Panc1 (cell line): Measurements from ENCODE around the gene GPRIN1. TPM values are rescaled to one million over a fixed set of nuclear protein-coding genes. Genes with fewer than 3 reads are reported as not detected.

Experiments
- ATAC-seq: fragments of 200-7000 bp; cut with Tn5 transposase; 2 replicates; pipeline ENCODE4 v1.9.1; 2020; ENCODE audit warnings: mild to moderate bottlenecking, moderate library complexity
- BruUV-seq: library from RNA; stranded (reverse); fragments of 400-500 nt; replicated peaks from 2 replicates; lab custom pipeline; 2021; lab: Mats Ljungman, UMichigan
- CTCF ChIA-PET: fragments of 300-600 bp; sonication (Branson Sonifier 250); formaldehyde crosslinking; loops from one replicate; lab custom pipeline; 2022; ENCODE audit warnings: antibody characterized with exemption; lab: Charles Lee
- POLR2A ChIA-PET: fragments of 300-600 bp; sonication (Branson Sonifier 250); formaldehyde crosslinking; loops from one replicate; lab custom pipeline; 2022; ENCODE audit warnings: antibody characterized with exemption; lab: Charles Lee
- DNase-seq: peaks from one replicate; pipeline ENCODE4 v3.0.0-alpha.2; 2010; ENCODE audit warnings: low read depth, low spot score
- H3K27ac ChIP-seq: 2 replicates; pipeline ENCODE4 v1.5.1; 2011; ENCODE audit warnings: mild to moderate bottlenecking, low read length, inconsistent platforms
- H3K27me3 ChIP-seq: fragments of 200-500 bp; sonication (Bioruptor generic); 2 replicates; pipeline ENCODE4 v1.6.0; 2014; ENCODE audit warnings: low read length, inconsistent platforms; ENCODE audit not compliant: control insufficient read depth, insufficient read depth
- H3K36me3 ChIP-seq: fragments of 200-500 bp; sonication (Bioruptor generic); 2 replicates; pipeline ENCODE4 v1.5.1; 2014; ENCODE audit warnings: inconsistent platforms, mild to moderate bottlenecking, low read length, moderate library complexity; ENCODE audit not compliant: control insufficient read depth, insufficient read depth
- H3K4me1 ChIP-seq: 2 replicates; pipeline ENCODE4 v1.5.1; 2011; ENCODE audit warnings: inconsistent platforms, mild to moderate bottlenecking, low read length, moderate library complexity; ENCODE audit not compliant: control insufficient read depth, insufficient read depth
- H3K4me3 ChIP-seq, 2 experiments: 2 replicates each; pipeline ENCODE4 v1.5.1; 2011 to 2012; ENCODE audit warnings: low read depth in 2 of 2, low read length in 2 of 2, mild to moderate bottlenecking in 2 of 2, inconsistent platforms in 1 of 2, moderate library complexity in 1 of 2
- H3K9me3 ChIP-seq: fragments of 200-500 bp; sonication (Bioruptor generic); 2 replicates; pipeline ENCODE4 v1.5.1; 2014; ENCODE audit warnings: low read depth, mild to moderate bottlenecking, inconsistent platforms, low read length, moderate library complexity; ENCODE audit not compliant: control insufficient read depth, insufficient read depth
- CTCF ChIP-seq: fragments of 450-650 bp; IDR thresholded peaks from 2 replicates; pipeline ENCODE4 v1.5.1; 2017; ENCODE audit warnings: mild to moderate bottlenecking
- POLR2AphosphoS5 ChIP-seq: IDR thresholded peaks from 2 replicates; pipeline ENCODE4 v1.6.1; 2012; ENCODE audit warnings: mild to moderate bottlenecking, low read depth, low read length, moderate library complexity
- SIN3A ChIP-seq: IDR thresholded peaks from 2 replicates; pipeline ENCODE4 v1.6.1; 2012; ENCODE audit warnings: low read depth, mild to moderate bottlenecking, low read length, moderate library complexity, borderline replicate concordance; ENCODE audit not compliant: insufficient read depth
- TCF7L2 ChIP-seq: IDR thresholded peaks from 2 replicates; pipeline ENCODE4 v1.6.1; 2011; ENCODE audit warnings: mild to moderate bottlenecking, low read depth, low read length, inconsistent platforms
- in situ Hi-C: cut with HindIII; loops from 2 replicates; pipeline ENCODE4 v1.10.0; 2016; ENCODE audit warnings: low sequenced_read_pairs, low pct_unique_long_range_greater_than_20kb
- intact Hi-C: fragments of 100-400 bp; cut with micrococcal nuclease; formaldehyde crosslinking; loops from one replicate; pipeline ENCODE4 v1.10.0; 2022; ENCODE audit not compliant: unreplicated experiment
- total RNA-seq: library from RNA; stranded (reverse); gene quantifications from one replicate; pipeline ENCODE4 v1.2.1, GENCODE V29; 2021; ENCODE audit not compliant: unreplicated experiment
- TF ChIP-seq, protein P1 (sequence below), 2 experiments: IDR thresholded peaks; 2 replicates each; pipeline ENCODE4 v1.6.1; 2011 to 2012; ENCODE audit warnings: low read depth in 2 of 2, control low read depth in 1 of 2, low read length in 1 of 2, mild to moderate bottlenecking in 1 of 2, moderate library complexity in 1 of 2; ENCODE audit not compliant: insufficient read depth in 1 of 2

Gene GPRIN1
- total RNA-seq, 1 experiment from 2014 or later, result 18.9 TPM

DNA sequence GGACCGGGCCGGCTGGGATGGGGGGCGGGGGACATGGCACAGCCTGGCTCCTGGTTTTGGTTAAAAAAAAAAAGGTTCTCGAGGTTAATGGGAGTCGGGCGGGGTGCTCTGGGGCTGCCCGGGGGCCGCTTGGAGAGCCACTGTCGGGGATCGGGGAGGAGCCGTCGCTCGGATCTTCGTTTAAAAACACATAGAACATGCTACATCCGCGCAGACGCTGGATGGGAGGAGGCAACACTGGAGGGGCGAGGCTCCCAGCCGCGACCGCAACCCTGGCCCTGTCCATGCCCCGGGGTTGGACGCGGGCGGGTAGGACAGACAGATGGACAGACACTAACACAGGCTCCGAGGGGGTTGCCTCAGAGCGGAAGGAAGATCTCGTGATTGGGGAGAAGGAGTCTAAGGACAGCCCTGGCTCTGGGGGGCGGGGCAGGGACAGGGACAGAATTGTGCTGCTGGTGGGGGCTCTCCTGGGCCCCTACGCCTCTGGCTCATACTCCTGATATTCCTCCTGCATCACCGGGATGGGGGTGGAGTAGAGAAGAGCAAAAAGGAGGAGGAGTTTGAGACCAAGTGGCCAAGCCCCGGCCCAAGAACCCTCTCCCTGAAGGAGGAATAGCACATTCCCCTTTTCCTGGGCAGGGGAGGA lies 10.5 kb upstream of the GPRIN1 start:
- intact Hi-C loops, result no loop called here
- POLR2A ChIA-PET, result interaction anchor here (0.6 kb wide), 1 partner anchor 17 kb away, joined by 7 read pairs; no protein-coding TSS in a partner anchor
- TF ChIP-seq, protein P1, sequence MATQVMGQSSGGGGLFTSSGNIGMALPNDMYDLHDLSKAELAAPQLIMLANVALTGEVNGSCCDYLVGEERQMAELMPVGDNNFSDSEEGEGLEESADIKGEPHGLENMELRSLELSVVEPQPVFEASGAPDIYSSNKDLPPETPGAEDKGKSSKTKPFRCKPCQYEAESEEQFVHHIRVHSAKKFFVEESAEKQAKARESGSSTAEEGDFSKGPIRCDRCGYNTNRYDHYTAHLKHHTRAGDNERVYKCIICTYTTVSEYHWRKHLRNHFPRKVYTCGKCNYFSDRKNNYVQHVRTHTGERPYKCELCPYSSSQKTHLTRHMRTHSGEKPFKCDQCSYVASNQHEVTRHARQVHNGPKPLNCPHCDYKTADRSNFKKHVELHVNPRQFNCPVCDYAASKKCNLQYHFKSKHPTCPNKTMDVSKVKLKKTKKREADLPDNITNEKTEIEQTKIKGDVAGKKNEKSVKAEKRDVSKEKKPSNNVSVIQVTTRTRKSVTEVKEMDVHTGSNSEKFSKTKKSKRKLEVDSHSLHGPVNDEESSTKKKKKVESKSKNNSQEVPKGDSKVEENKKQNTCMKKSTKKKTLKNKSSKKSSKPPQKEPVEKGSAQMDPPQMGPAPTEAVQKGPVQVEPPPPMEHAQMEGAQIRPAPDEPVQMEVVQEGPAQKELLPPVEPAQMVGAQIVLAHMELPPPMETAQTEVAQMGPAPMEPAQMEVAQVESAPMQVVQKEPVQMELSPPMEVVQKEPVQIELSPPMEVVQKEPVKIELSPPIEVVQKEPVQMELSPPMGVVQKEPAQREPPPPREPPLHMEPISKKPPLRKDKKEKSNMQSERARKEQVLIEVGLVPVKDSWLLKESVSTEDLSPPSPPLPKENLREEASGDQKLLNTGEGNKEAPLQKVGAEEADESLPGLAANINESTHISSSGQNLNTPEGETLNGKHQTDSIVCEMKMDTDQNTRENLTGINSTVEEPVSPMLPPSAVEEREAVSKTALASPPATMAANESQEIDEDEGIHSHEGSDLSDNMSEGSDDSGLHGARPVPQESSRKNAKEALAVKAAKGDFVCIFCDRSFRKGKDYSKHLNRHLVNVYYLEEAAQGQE (IDR thresholded peaks at IDR 0.05; ENCODE audit: insufficient read depth in 1 of 2, low read depth in 2 of 2, low read length in 1 of 2), result no peak
- no peak for TF ChIP-seq TCF7L2
- no peak for TF ChIP-seq SIN3A
- TF ChIP-seq POLR2AphosphoS5, result no peak
- TF ChIP-seq CTCF, result no peak

GRCh38 chr5:176619569-176620332 lies 9.8 kb upstream of the GPRIN1 start:
- ChIA-PET CTCF (no interaction called here), POLR2A (interaction anchor here (0.6 kb wide), 1 partner anchor 18 kb away, joined by 7 read pairs; no protein-coding TSS in a partner anchor)
- Histone ChIP-seq H3K36me3 (no peaks in the 10 kb centered on the region), H3K4me3 (peak overlapping the region; percentile 32 to 48), H3K4me1 (peaks cover 5% of the 10 kb centered on the region; the same call in 1 of the 2 replicates), H3K27me3 (no peaks in the 10 kb centered on the region), H3K9me3 (no peaks in the 10 kb centered on the region), H3K27ac (no peak overlapping the region)
- DNase-seq (no peak), ATAC-seq (no peak)
- TF ChIP-seq CTCF, result no peak
- TF ChIP-seq, protein P1 (IDR thresholded peaks at IDR 0.05; ENCODE audit: insufficient read depth in 1 of 2, low read depth in 2 of 2, low read length in 1 of 2), result no peak
- no peak for TF ChIP-seq SIN3A
- TF ChIP-seq POLR2AphosphoS5, result no peak
- TF ChIP-seq TCF7L2, result no peak
- no TSS peak for BruUV-seq
- in situ Hi-C loops, result no loop called here
- intact Hi-C loops, result no loop called here

More for the DNA sequence above, 10.5 kb upstream of the GPRIN1 start:
- peaks cover 5% of the 10 kb centered on the region; the same call in 1 of the 2 replicates for H3K4me1 ChIP-seq
- H3K4me3 ChIP-seq, result peak overlapping the region; percentile 32 to 48
- CTCF ChIA-PET, result no interaction called here
- DNase-seq, result no peak
- H3K27ac ChIP-seq, result no peak overlapping the region
- no peaks in the 10 kb centered on the region for H3K9me3 ChIP-seq
- H3K27me3 ChIP-seq, result no peaks in the 10 kb centered on the region
- no TSS peak for BruUV-seq
- peak; percentile 61 for ATAC-seq
- no peaks in the 10 kb centered on the region for H3K36me3 ChIP-seq
- in situ Hi-C loops, result no loop called here
